Right cardiac atrium (tissue), 5 donors: ENCODE results near the gene RASGRP4. TPM values are rescaled to one million over a fixed set of nuclear protein-coding genes. Genes with fewer than 3 reads are reported as not detected.
"Not testable (repeated sequence)": the region's sequence is repeated elsewhere in the genome, so short reads cannot be mapped to it uniquely, and the experiment has no call there.

ENCODE experiments used
- ATAC-seq, 2 donors: fragments of 200-7000 bp; cut with Tn5 transposase; one replicate each; pipeline versions ENCODE4 v1.8.0 to v1.9.1; 2020; ENCODE audit warnings: moderate library complexity in 2 of 2, mild to moderate bottlenecking in 1 of 2
- DNase-seq, 3 donors: peaks; one replicate each; pipeline ENCODE4 v3.0.0-alpha.2; 2020
- H3K27ac ChIP-seq: one replicate; pipeline ENCODE4 v1.5.1; 2013; ENCODE audit warnings: mild to moderate bottlenecking, low read length, control low read depth, moderate library complexity
- H3K27me3 ChIP-seq: one replicate; pipeline ENCODE4 v1.6.1; 2013; ENCODE audit not compliant: control insufficient read depth, insufficient read depth
- H3K4me1 ChIP-seq: one replicate; pipeline ENCODE4 v1.6.1; 2013; ENCODE audit warnings: low read length; ENCODE audit not compliant: control insufficient read depth, insufficient read depth
- H3K4me3 ChIP-seq: one replicate; pipeline ENCODE4 v1.5.1; 2013; ENCODE audit warnings: low read length, control low read depth
- H3K9me3 ChIP-seq: one replicate; pipeline ENCODE4 v1.6.1; 2013; ENCODE audit warnings: low read length; ENCODE audit not compliant: control insufficient read depth
- WGBS: extraction: QIAGEN DNeasy Blood & Tissue Kit; methylation state at CpG from one replicate; pipeline ENCODE4 v1.1.7; 2013; 5-methylcytosine and 5-hydroxymethylcytosine counted together
- intact Hi-C, 4 donors: fragments of 100-400 bp; cut with DNase I; formaldehyde crosslinking; loops; one replicate each; pipeline versions ENCODE4 v1.11.0 to v1.14.0; 2022 to 2023
- long read RNA-seq, 4 donors: library from polyadenylated mRNA; unstranded; transcript quantifications; one replicate each; pipeline ENCODE4 v2.0.0, GENCODE V29; 2020 to 2021
- polyA plus RNA-seq: library from polyadenylated mRNA; stranded (reverse); fragments of 200-250 nt; gene quantifications from one replicate; pipeline ENCODE4 v1.2.3, GENCODE V29; 2013
- total RNA-seq, 4 donors: library from RNA; stranded (reverse); fragmentation: NEBNext Ultra II Directional; extraction: Animal tissue kit (Norgen Biotek cat#: 25700); gene quantifications; one replicate each; pipeline ENCODE4 v1.2.1, GENCODE V29; 2021
- donor health status: healthy with polysubstance abuse.
- donor health status: DM: no; HTN: yes; CAD: no.
- donor health status: DM: no; HTN: no; CAD: no.
- donor health status: DM: no; HTN: yes; CAD: no; lungs with severe emphysema.
- donor health status: DM: yes; HTN: yes; CAD: no.

Gene RASGRP4, protein sequence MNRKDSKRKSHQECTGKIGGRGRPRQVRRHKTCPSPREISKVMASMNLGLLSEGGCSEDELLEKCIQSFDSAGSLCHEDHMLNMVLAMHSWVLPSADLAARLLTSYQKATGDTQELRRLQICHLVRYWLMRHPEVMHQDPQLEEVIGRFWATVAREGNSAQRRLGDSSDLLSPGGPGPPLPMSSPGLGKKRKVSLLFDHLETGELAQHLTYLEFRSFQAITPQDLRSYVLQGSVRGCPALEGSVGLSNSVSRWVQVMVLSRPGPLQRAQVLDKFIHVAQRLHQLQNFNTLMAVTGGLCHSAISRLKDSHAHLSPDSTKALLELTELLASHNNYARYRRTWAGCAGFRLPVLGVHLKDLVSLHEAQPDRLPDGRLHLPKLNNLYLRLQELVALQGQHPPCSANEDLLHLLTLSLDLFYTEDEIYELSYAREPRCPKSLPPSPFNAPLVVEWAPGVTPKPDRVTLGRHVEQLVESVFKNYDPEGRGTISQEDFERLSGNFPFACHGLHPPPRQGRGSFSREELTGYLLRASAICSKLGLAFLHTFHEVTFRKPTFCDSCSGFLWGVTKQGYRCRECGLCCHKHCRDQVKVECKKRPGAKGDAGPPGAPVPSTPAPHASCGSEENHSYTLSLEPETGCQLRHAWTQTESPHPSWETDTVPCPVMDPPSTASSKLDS
- 1 to 10 TPM; 1.3 to 3.2 (median 1.8) TPM for total RNA-seq
- polyA plus RNA-seq: 0.81 TPM
- long read RNA-seq, donor 1, partial matches to known transcripts: 1 of 1 reads
- long read RNA-seq, donor 1, other reads (novel, unspliced or antisense): 0 of 1 reads
- long read RNA-seq, donor 2, partial matches to known transcripts: 0 of 1 reads
- long read RNA-seq, donor 2, other reads (novel, unspliced or antisense): 1 of 1 reads
- long read RNA-seq, donor 3: 0 reads
- long read RNA-seq, donor 4, partial matches to known transcripts: 1 of 2 reads
- long read RNA-seq, donor 4, other reads (novel, unspliced or antisense): 0 of 2 reads

DNA sequence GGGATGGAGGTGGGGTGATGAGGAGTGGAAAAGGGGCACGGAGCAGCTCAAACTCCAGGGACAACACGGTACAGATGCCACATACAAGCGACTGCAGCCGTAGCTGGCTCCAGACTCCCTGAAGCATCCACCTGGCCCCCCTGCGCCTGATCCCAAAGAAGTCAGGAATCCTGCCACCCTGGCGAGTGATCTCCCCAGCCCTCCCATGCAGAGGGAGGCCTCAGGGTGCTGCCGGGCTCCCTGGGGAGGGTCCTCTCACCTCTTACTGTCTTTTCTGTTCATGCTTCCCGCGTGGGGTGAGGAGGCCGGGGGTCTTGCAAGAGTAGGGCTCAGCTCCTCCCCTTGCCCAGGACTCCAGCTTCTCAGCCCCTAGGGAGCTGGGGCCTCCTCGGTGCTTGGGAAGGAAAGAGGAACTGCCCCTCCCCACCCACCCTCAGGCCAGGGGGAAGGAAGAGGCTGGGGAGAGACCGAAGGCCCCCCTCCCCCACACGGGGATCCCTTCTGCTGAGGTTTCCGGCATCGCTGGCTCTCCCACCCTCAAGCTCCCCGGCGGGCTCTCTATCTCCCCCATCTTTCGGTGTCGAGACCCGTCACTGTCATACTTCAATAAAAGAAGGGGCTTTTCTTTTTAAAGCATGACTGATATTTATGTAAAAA lies at the start of gene RASGRP4:
Gene RASGRP4, minus strand, starts transcription at position 410 of the 657 bp plus-strand sequence. Its CDS starts 128 bp downstream, at position 282.
- ATAC-seq (peak; percentile 41 to 51), DNase-seq (peak; percentile 43 to 78 (median 75))
- Histone ChIP-seq H3K27me3 (no peaks in the 10 kb centered on the region), H3K4me3 (peak within 1 kb of the TSS; percentile 29), H3K9me3 (no peaks in the 10 kb centered on the region), H3K27ac (no peak within 1 kb of the TSS), H3K4me1 (no peaks in the 10 kb centered on the region)
- 13% methylated on average over 20 of the region's 20 CpGs for WGBS
- intact Hi-C loops: no loop called here

- Histone ChIP-seq H3K4me1 (no peaks in the 10 kb centered on the region), H3K27me3 (no peaks in the 10 kb centered on the region), H3K9me3 (no peaks in the 10 kb centered on the region), H3K4me3 (no peak overlapping the region), H3K27ac (no peak overlapping the region)
- WGBS: 87% methylated on average over 13 of the region's 13 CpGs
- intact Hi-C loops: no loop called here
- no peak for DNase-seq
- no peak for ATAC-seq
Observed at GRCh38 chr19:38475176-38475575, 49.2 kb upstream of the RASGRP4 start.

- ATAC-seq (no peak), DNase-seq (no peak)
- Histone ChIP-seq H3K4me1 (no peaks in the 10 kb centered on the region), H3K27me3 (no peaks in the 10 kb centered on the region), H3K9me3 (no peaks in the 10 kb centered on the region), H3K4me3 (no peak overlapping the region), H3K27ac (no peak overlapping the region)
- 86% methylated on average over 21 of the region's 21 CpGs for WGBS
- intact Hi-C loops: no loop called here
Observed at GRCh38 chr19:38473201-38473600, 47.2 kb upstream of the RASGRP4 start.

GRCh38 chr19:38472725-38473124 lies 46.7 kb upstream of the RASGRP4 start:
- H3K27me3 ChIP-seq, H3K27ac ChIP-seq, intact Hi-C loops, H3K9me3 ChIP-seq, H3K4me1 ChIP-seq, H3K4me3 ChIP-seq, DNase-seq, ATAC-seq: not testable (repeated sequence)
- 87% methylated on average over 4 of the region's 4 CpGs for WGBS

DNA sequence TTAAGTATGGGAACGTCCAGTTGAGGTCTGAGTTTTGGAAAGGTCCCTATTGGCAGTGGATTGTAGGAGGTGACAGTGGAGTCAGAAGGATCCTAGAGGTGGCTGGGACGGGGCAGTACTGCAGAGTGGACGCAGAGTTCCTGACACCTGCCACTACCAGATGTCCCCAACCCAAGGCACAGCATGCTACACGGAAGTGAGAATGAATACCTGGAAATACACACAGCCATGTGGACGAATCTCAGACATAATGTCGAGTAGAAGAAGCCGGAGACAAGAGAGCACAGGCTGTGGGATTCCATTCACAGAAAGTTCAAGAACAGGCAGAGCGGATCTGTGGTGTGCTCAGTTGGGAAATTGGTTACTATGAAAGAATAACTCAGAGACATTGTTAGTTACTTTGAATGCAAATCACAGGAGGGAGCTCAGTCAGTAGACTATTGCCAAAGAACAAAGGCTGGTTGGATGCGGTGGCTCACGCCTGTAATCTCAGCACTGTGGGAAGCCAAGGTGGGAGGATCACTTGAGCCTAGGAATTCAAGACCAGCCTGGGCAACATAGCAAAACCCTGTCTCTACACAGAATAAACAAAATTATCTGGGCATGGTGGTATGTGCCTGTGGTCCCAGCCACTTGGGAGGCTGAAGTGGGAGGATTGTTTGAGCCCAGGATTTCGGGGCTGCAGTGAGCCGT lies 44.9 kb upstream of the RASGRP4 start:
- Histone ChIP-seq H3K4me1 (no peaks in the 10 kb centered on the region), H3K9me3 (no peaks in the 10 kb centered on the region), H3K4me3 (no peak overlapping the region), H3K27me3 (no peaks in the 10 kb centered on the region), H3K27ac (no peak overlapping the region)
- WGBS: 71% methylated on average over 12 of the region's 12 CpGs
- intact Hi-C loops: no loop called here
- ATAC-seq: no peak
- no peak for DNase-seq

DNA sequence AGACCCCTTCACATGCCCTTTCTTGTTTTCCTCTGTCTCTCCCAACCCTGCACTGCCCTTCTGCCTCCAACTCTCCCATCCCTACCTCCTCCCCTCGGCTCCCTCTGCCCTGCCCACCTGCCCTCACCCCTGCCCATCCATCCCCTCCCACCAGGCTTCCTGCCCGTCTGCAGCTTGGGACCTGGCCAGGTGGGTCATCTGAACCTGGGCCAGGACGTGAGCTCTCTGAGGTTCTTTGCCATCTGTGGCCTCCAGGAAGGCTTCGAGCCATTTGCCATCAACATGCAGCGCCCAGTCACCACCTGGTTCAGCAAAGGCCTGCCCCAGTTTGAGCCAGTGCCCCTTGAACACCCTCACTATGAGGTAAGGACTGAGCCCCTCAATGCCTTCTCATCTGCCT lies 43.1 kb upstream of the RASGRP4 start:
- Histone ChIP-seq H3K4me3 (no peak overlapping the region), H3K9me3 (no peaks in the 10 kb centered on the region), H3K27ac (no peak overlapping the region), H3K4me1 (no peaks in the 10 kb centered on the region), H3K27me3 (no peaks in the 10 kb centered on the region)
- intact Hi-C loops: no loop called here
- DNase-seq (no peak), ATAC-seq (no peak)
- 66% methylated on average over 5 of the region's 5 CpGs for WGBS

- Histone ChIP-seq H3K4me3 (no peak overlapping the region), H3K9me3 (no peaks in the 10 kb centered on the region), H3K4me1 (no peaks in the 10 kb centered on the region), H3K27ac (no peak overlapping the region), H3K27me3 (no peaks in the 10 kb centered on the region)
- ATAC-seq (no peak), DNase-seq (no peak)
- intact Hi-C loops: no loop called here
- 94% methylated on average over 17 of the region's 17 CpGs for WGBS
Observed at GRCh38 chr19:38467541-38468525, 41.8 kb upstream of the RASGRP4 start.

- 93% methylated on average over 26 of the region's 26 CpGs for WGBS
- H3K27ac ChIP-seq: no peak overlapping the region
- no peaks in the 10 kb centered on the region for H3K4me1 ChIP-seq
- no peaks in the 10 kb centered on the region for H3K27me3 ChIP-seq
- H3K4me3 ChIP-seq: no peak overlapping the region
- H3K9me3 ChIP-seq: no peaks in the 10 kb centered on the region
- DNase-seq (no peak), ATAC-seq (no peak)
- intact Hi-C loops: no loop called here
Observed at GRCh38 chr19:38466050-38466449, 40.0 kb upstream of the RASGRP4 start.

DNA sequence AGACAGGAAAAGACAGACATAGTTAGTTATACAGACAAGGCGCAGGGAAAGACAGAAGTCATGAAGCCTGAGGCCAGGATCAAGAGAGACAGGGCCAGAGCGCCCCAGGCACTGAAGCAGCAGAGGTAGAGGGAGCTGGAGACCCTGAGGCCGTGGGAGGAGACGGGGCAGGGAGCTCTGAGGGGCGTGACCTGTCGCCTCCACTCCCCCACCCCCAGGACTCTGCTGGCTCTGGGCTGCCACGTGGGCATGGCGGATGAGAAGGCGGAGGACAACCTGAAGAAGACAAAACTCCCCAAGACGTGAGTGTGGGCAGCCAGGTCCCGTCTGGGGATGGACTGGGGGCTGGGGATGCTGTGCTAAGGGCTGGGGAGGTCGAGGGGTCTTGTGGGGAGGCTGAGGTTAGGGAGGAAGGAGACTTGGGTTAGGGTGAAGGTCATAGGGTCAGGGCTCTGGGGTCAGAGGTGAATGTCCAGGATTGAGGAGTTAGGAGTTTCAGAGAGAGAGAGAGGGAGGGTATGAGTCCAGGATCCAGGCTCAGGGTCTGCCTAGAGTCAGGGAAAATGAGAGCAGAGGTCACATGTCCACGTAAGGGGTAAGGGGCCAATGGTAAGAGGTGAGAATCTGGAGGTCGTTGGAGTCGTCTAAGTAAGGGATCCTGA lies 38.5 kb upstream of the RASGRP4 start:
- H3K9me3 ChIP-seq: no peaks in the 10 kb centered on the region
- no peaks in the 10 kb centered on the region for H3K27me3 ChIP-seq
- 54% methylated on average over 15 of the region's 15 CpGs for WGBS
- no peaks in the 10 kb centered on the region for H3K4me1 ChIP-seq
- intact Hi-C loops: no loop called here
- ATAC-seq (no peak), DNase-seq (no peak)
- no peak overlapping the region for H3K4me3 ChIP-seq
- H3K27ac ChIP-seq: no peak overlapping the region
